Stimulated activated CD4-positive, alpha-beta T cell treated with anti-CD3 and anti-CD28 coated beads, Interleukin-2, amount 100 ng/mL, for 24 hours (primary cell): ENCODE measurements around the gene SLAIN1.

Experiments used
- DNase-seq, 2 donors: peaks; one replicate each; pipeline ENCODE4 v3.0.0-alpha.2; 2020

Gene SLAIN1

DNA sequence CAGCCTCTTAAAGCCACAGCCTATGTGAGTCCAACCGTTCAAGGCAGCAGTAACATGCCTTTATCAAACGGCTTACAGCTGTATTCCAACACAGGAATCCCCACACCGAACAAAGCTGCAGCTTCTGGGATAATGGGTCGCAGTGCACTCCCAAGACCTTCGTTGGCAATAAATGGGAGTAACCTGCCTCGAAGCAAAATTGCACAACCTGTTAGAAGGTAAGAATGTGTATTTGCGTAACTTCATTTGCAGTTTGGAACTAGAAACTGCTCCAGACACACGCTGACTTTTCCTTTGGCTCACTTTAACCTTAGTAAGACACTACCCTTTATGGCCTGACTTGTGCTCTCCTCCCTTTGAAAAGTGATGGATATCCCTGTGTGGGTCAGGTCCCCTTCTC lies 63.4 kb downstream of the SLAIN1 start:
- DNase-seq = no peak

DNA sequence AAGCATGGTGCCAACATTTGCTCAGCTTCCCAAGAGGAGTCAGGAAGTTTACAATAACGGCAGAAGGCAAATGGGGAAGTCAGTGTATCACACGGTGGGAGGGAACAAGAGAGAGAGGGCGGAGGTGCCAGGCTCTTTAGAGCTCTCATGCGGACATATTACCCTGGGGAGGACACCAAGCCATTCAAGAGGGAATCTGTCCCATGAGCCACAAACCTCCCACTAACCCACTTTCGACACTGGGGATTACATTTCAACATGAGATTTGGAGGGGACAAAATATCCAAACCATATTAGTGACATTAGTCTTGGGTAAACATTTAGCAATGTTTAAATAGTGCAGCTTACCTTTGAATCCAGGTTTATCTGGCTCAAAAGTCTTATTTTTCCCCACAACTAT lies 69.9 kb downstream of the SLAIN1 start:
- no peak for DNase-seq

DNA sequence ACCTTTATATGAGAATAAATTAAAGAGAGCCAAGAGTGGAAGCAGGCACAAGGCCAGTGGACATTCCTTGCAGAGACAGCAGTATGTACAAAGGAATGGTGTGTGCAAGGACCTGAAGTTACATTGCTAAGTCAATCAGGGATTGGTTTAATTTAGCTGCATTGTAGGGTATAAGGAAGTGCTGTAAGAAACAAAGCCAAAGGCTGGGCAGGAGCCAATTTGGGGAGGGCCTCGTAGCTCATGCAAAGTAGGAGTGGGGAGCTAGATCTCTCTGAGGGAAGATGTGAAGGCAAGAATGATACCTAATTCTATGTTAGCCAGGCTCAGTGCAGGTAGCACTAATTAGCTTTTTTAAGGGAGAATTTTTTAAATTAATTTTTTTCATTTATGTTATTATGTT lies 76.7 kb downstream of the SLAIN1 start:
- DNase-seq = no peak

DNA sequence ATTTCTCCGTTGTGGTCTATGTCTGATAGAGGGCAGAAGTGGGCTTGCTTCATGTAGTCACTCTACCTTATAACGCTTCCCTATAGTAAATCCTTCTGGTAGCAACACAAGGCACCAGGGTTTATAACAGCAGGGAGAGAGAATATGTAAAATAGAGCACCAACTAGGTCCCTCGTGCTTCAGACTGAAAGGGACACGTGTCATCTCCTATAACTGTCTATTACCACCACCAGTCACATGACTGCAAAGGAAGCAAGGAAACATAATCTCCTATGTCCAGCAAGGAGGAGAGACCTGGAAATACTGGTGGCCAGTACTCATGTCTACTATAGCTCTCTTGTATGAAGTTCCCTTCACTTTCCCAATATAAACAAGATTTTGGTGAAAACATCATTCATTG lies 79.2 kb downstream of the SLAIN1 start:
- DNase-seq = no peak

DNA sequence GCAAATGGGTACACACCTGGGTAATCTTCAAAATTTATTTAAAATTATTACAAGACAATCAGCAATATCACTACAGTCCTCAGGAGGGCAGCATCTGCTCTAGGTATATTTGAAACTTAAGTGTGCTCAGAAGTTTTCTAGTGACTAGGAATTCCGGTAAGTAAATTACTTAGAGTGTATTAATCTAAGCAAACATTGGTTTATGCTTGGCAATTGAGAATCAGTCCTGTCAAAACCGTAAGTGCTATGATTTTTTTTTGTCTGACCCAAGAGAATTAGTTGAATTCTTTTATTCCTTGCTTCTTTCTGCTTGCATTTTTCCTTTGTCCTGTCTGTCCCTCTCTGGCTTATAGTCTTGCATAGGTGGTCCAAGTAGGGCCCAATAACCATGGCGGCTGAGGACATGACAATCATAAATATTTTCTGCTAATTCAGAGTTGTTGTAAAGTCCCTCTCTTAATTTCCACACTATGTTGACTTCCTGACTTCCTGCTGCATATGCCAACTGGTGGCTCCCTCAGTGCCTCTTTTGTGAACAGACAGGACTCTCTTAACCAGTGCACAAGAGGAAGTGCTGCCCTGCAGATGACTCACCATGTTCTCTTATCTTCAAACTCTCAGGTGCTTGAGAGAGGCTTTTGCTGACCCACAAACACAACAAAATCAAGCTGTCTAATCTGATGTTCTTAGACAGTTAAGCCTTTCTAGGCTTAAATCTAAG lies 82.2 kb downstream of the SLAIN1 start:
- peak in 1 of 2 donors; percentile 7 for DNase-seq

DNA sequence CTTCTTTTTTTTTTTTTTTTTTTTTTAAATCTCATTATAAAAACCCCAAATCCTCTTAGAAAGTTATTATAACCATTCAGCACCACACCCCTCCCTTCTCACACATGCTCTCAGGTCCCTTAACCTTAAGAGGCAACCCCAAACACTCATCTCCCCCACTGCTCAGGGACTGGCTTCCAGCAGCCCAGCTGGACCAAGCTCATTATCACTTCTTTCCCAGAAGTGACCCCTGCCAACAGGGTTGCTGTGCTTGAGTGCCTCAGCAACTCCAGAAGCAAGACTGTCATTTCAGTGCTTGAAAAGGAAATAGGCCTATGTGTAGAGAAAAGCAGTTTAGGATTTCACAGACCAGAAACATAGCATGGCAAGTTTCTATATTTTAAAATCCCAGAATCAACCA lies 84.3 kb downstream of the SLAIN1 start:
- DNase-seq = no peak

GRCh38 chr13:77784515-77784914 lies 87.0 kb downstream of the SLAIN1 start:
- no peak for DNase-seq

- no peak for DNase-seq
These were observed 89.3 kb downstream of the SLAIN1 start for GRCh38 chr13:77786695-77787287.

DNA sequence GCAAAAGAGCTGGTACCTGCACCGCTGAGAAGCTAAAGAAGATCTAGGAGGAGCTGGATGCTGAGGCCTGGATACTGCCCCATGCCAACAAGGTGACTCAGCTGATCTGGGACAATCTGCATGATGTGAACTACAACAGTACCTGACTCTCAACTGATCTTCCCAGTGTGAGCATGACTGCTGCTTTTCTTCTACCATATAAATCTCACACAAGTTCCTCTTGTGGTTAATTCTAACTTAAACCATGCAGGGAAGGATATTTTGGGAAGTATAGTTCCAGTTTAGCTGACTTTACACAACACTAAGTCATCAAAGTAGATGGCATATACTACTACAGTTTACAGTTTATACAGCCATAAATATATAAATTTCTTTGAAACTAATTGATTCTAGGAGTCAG lies 91.9 kb downstream of the SLAIN1 start:
- no peak for DNase-seq

DNA sequence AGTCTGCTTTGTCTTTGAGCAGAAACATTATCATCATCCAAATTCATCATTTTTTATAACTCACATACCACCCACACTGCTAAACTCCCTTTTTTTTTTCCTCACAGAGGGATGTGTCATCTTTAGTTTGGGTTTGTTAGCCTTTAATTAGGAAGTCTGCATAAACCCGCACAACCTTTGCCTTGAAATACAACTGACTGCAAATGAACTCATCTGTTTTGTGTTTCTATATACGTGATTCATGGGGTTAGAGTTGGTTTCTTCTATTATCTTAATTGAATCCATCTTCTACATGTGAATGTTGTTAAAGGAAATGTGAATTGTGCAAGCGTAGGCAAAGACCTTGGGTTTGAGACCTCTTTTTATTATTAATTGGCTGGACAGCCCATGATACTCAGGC lies 102.7 kb downstream of the SLAIN1 start:
- DNase-seq = no peak

DNA sequence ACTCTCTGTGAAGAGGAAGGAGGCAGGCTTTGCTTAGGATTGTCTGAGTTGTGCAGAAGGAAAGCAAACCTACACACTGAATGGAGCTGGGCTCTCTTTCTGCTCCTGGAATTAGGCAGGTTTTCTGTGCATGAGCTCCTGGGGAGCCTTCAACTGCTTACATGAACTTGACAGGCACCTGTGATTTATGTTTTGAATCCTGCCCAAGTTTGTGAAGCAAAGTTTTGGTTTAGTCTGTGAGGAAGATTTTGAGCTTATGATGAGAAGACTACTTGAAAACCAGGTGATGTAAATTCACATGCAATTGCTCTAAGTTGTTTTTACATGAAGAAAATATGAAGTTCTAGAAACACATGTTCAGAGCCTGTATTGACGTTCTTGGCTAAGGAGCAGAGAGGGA lies 109.0 kb downstream of the SLAIN1 start:
- no peak for DNase-seq

- no peak for DNase-seq
These were observed 110.1 kb downstream of the SLAIN1 start for GRCh38 chr13:77807431-77808135.

DNA sequence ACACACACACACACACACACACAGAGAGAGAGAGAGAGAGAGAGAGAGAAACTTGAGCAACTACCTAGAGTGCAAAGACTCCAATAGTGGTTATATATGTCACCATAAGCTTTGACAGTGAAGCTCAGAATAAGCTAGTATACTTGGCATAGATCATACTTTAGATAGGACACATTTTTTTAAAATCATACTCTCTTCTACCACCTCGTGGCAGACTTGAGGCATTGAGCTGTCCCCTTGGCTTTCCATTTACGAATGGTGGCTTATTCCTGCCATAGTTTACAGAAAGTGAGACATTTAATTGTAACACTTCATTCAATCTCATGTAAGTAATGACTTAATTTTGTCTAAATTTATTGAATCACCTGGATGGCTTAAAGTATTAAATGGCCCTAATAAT lies 112.9 kb downstream of the SLAIN1 start:
- DNase-seq = no peak

- DNase-seq = no peak
These were observed 113.4 kb downstream of the SLAIN1 start for GRCh38 chr13:77810878-77811277.

- no peak for DNase-seq
These were observed 113.9 kb downstream of the SLAIN1 start for GRCh38 chr13:77811381-77811780.

GRCh38 chr13:77811981-77812380 lies 114.5 kb downstream of the SLAIN1 start:
- DNase-seq = no peak
